HCT116 (cell line): ENCODE results near the gene NSUN3. TPM values are rescaled to one million over a fixed set of nuclear protein-coding genes. Genes with fewer than 3 reads are reported as not detected.

Experiments
- ATAC-seq: fragments of 200-7000 bp; cut with Tn5 transposase; 2 replicates; pipeline ENCODE4 v1.9.1; 2020; ENCODE audit warnings: mild to moderate bottlenecking, moderate library complexity
- BruUV-seq: library from RNA; stranded (reverse); fragments of 400-500 nt; replicated peaks from 2 replicates; lab custom pipeline; 2021; lab: Mats Ljungman, UMichigan
- CTCF ChIA-PET: fragments of 300-600 bp; sonication (Branson Sonifier 250); formaldehyde crosslinking; loops from one replicate; lab custom pipeline; 2021; ENCODE audit warnings: antibody characterized with exemption; lab: Charles Lee
- POLR2A ChIA-PET: fragments of 300-600, 350-600 bp; sonication (Branson Sonifier 250); formaldehyde crosslinking; loops from one replicate; lab custom pipeline; 2021; ENCODE audit warnings: antibody characterized with exemption; lab: Charles Lee
- RAD21 ChIA-PET, 2 experiments: fragments of 300-600 bp; sonication (Branson Sonifier 250); formaldehyde crosslinking; loops; one replicate each; lab custom pipeline; 2023; ENCODE audit warnings: low total read pairs in 2 of 2; ENCODE audit not compliant: uncharacterized antibody in 2 of 2, unreplicated experiment in 2 of 2, low non-redundant PET in 1 of 2; lab: Charles Lee
- DNase-seq: peaks from one replicate; pipeline ENCODE4 v3.0.0-alpha.2; 2010; ENCODE audit warnings: low read depth, low spot score
- H2AFZ ChIP-seq: fragments of 200-600 bp; shearing (Covaris generic), sonication (generic); 2 replicates; pipeline ENCODE4 v1.6.1; 2017; ENCODE audit warnings: low read depth, mixed run types, mixed read lengths, antibody characterized with exemption, low read length; ENCODE audit not compliant: poor library complexity, severe bottlenecking
- H3K27ac ChIP-seq: 2 replicates; pipeline ENCODE4 v1.5.1; 2012; ENCODE audit warnings: low read depth, low read length
- H3K27me3 ChIP-seq: fragments of 200-600 bp; sonication (generic); 2 replicates; pipeline ENCODE4 v1.6.1; 2016; ENCODE audit warnings: mixed run types, low read length, mixed read lengths; ENCODE audit not compliant: insufficient read depth
- H3K36me3 ChIP-seq, 2 experiments: fragments of 200-500 bp in 1 of 2; fragments of 200-600 bp in 1 of 2; sonication (Bioruptor generic) in 1 of 2; sonication (generic) in 1 of 2; 2 replicates each; pipeline versions ENCODE4 v1.5.1 to v1.6.1; 2014 to 2016; ENCODE audit warnings: low read length in 2 of 2, inconsistent platforms in 1 of 2, mixed read lengths in 1 of 2, mixed run types in 1 of 2; ENCODE audit not compliant: insufficient read depth in 2 of 2, control insufficient read depth in 1 of 2
- H3K4me1 ChIP-seq, 2 experiments: fragments of 200-600 bp in 1 of 2; sonication (generic) in 1 of 2; 2 replicates each; pipeline versions ENCODE4 v1.5.1 to v1.6.1; 2012 to 2017; ENCODE audit warnings: low read length in 2 of 2, inconsistent platforms in 1 of 2, mild to moderate bottlenecking in 1 of 2, mixed read lengths in 1 of 2, mixed run types in 1 of 2, moderate library complexity in 1 of 2; ENCODE audit not compliant: insufficient read depth in 2 of 2, control insufficient read depth in 1 of 2
- H3K4me2 ChIP-seq: fragments of 200-600 bp; sonication (generic); 2 replicates; pipeline ENCODE4 v1.6.1; 2017; ENCODE audit warnings: mixed run types, low read length, mixed read lengths
- H3K4me3 ChIP-seq, 2 experiments: fragments of 200-600 bp in 1 of 2; sonication (generic) in 1 of 2; replicated peaks in 1 of 2; 2 replicates each; pipeline ENCODE4 v1.5.1; 2011 to 2016; ENCODE audit warnings: low read length in 2 of 2, control low read depth in 1 of 2, low read depth in 1 of 2, mild to moderate bottlenecking in 1 of 2, mixed read lengths in 1 of 2, mixed run types in 1 of 2
- H3K79me2 ChIP-seq: fragments of 200-600 bp; sonication (generic); 2 replicates; pipeline ENCODE4 v1.6.1; 2017; ENCODE audit warnings: mild to moderate bottlenecking, mixed run types, low read length, moderate library complexity, mixed read lengths; ENCODE audit not compliant: insufficient read depth
- H3K9ac ChIP-seq: fragments of 200-600 bp; sonication (generic); 2 replicates; pipeline ENCODE4 v1.6.1; 2016; ENCODE audit warnings: low read length, mixed read lengths
- H3K9me2 ChIP-seq: fragments of 200-600 bp; sonication (generic), shearing (Covaris generic); 2 replicates; pipeline ENCODE4 v1.6.1; 2017; ENCODE audit warnings: mixed run types, mild to moderate bottlenecking, moderate library complexity; ENCODE audit not compliant: insufficient read depth
- H3K9me3 ChIP-seq, 2 experiments: fragments of 200-500 bp in 1 of 2; fragments of 200-600 bp in 1 of 2; sonication (Bioruptor generic) in 1 of 2; sonication (generic) in 1 of 2; 2 replicates each; pipeline ENCODE4 v1.6.1; 2014 to 2017; ENCODE audit warnings: low read length in 2 of 2, mixed read lengths in 2 of 2, inconsistent platforms in 1 of 2, low read depth in 1 of 2, mild to moderate bottlenecking in 1 of 2, mixed run types in 1 of 2, moderate library complexity in 1 of 2; ENCODE audit not compliant: control insufficient read depth in 1 of 2, insufficient read depth in 1 of 2
- H4K20me1 ChIP-seq: fragments of 200-600 bp; sonication (generic), shearing (Covaris generic); 2 replicates; pipeline ENCODE4 v1.6.1; 2017; ENCODE audit warnings: mixed run types, mild to moderate bottlenecking, moderate library complexity; ENCODE audit not compliant: insufficient read depth
- CBX3 ChIP-seq: IDR thresholded peaks from 2 replicates; pipeline ENCODE4 v1.6.1; 2012; ENCODE audit warnings: low read depth
- EGR1 ChIP-seq: IDR thresholded peaks from 2 replicates; pipeline ENCODE4 v1.6.1; 2012; ENCODE audit warnings: low read depth
- ELF1 ChIP-seq: IDR thresholded peaks from 2 replicates; pipeline ENCODE4 v1.6.1; 2012; ENCODE audit warnings: low read depth, borderline replicate concordance
- EZH2 ChIP-seq: fragments of 200-600 bp; sonication (generic); IDR thresholded peaks from 2 replicates; pipeline ENCODE4 v1.6.1; 2017; ENCODE audit warnings: antibody characterized with exemption, mixed run types
- EZH2phosphoT487 ChIP-seq: fragments of 200-600 bp; IDR thresholded peaks from 2 replicates; pipeline ENCODE4 v1.6.1; 2018; ENCODE audit warnings: antibody characterized with exemption, borderline replicate concordance
- FOSL1 ChIP-seq: IDR thresholded peaks from 2 replicates; pipeline ENCODE4 v1.6.1; 2012; ENCODE audit warnings: low read depth
- JUND ChIP-seq: IDR thresholded peaks from 2 replicates; pipeline ENCODE4 v1.6.1; 2012
- MAX ChIP-seq: IDR thresholded peaks from 2 replicates; pipeline ENCODE4 v1.6.1; 2012
- POLR2A ChIP-seq: IDR thresholded peaks from 2 replicates; pipeline ENCODE4 v1.7.0; 2011; ENCODE audit warnings: borderline replicate concordance; ENCODE audit not compliant: insufficient read depth, insufficient read length; ENCODE audit errors: extremely low read depth
- SIN3A ChIP-seq: IDR thresholded peaks from 2 replicates; pipeline ENCODE4 v1.6.1; 2012; ENCODE audit warnings: low read depth
- SP1 ChIP-seq: IDR thresholded peaks from 2 replicates; pipeline ENCODE4 v1.6.1; 2012; ENCODE audit warnings: low read depth
- TCF7L2 ChIP-seq: IDR thresholded peaks from 2 replicates; pipeline ENCODE4 v1.7.0; 2011; ENCODE audit warnings: borderline replicate concordance, inconsistent platforms; ENCODE audit not compliant: insufficient read depth, insufficient read length; ENCODE audit errors: extremely low read depth
- intact Hi-C: fragments of 100-400 bp; cut with micrococcal nuclease; formaldehyde crosslinking; loops from 2 replicates; pipeline ENCODE4 v1.10.0; 2022
- total RNA-seq: library from RNA; stranded (reverse); gene quantifications from one replicate; pipeline ENCODE4 v1.2.1, GENCODE V29; 2021; ENCODE audit not compliant: unreplicated experiment
- TF ChIP-seq, protein P1 (sequence below), 3 experiments: fragments of 200-600 bp in 1 of 3; sonication (generic) in 1 of 3; IDR thresholded peaks in 2 of 3; conservative IDR thresholded peaks in 1 of 3; 2 replicates each; pipeline ENCODE4 v1.5.1; 2012 to 2017; ENCODE audit warnings: low read depth in 2 of 3, low read length in 2 of 3, antibody characterized with exemption in 1 of 3, borderline replicate concordance in 1 of 3, control low read depth in 1 of 3, mild to moderate bottlenecking in 1 of 3, mixed read lengths in 1 of 3, mixed run types in 1 of 3, moderate library complexity in 1 of 3; ENCODE audit not compliant: insufficient read depth in 1 of 3
- TF ChIP-seq, protein P2 (sequence below): IDR thresholded peaks from 2 replicates; pipeline ENCODE4 v1.6.1; 2011; ENCODE audit warnings: mild to moderate bottlenecking, low read length, moderate library complexity; ENCODE audit not compliant: insufficient replicate concordance; ENCODE audit errors: extremely low read depth

Gene NSUN3
- total RNA-seq, 1 experiment from 2014 or later = 6.6 TPM

- TF ChIP-seq SIN3A (no peak), EGR1 (no peak)
- TF ChIP-seq, protein P1, sequence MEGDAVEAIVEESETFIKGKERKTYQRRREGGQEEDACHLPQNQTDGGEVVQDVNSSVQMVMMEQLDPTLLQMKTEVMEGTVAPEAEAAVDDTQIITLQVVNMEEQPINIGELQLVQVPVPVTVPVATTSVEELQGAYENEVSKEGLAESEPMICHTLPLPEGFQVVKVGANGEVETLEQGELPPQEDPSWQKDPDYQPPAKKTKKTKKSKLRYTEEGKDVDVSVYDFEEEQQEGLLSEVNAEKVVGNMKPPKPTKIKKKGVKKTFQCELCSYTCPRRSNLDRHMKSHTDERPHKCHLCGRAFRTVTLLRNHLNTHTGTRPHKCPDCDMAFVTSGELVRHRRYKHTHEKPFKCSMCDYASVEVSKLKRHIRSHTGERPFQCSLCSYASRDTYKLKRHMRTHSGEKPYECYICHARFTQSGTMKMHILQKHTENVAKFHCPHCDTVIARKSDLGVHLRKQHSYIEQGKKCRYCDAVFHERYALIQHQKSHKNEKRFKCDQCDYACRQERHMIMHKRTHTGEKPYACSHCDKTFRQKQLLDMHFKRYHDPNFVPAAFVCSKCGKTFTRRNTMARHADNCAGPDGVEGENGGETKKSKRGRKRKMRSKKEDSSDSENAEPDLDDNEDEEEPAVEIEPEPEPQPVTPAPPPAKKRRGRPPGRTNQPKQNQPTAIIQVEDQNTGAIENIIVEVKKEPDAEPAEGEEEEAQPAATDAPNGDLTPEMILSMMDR (IDR thresholded peaks at IDR 0.05 in 2 of 3, conservative IDR thresholded peaks at IDR 0.05 in 1 of 3; ENCODE audit: borderline replicate concordance in 1 of 3, insufficient read depth in 1 of 3, low read depth in 2 of 3, low read length in 2 of 3) = no peak
- intact Hi-C loops = no loop called here
- POLR2A ChIA-PET = no interaction called here
Observed at GRCh38 chr3:94175677-94176076, 112.8 kb downstream of the NSUN3 start.

GRCh38 chr3:94176988-94177745 lies 114.3 kb downstream of the NSUN3 start:
- H3K27ac ChIP-seq = no peak overlapping the region
- H3K4me3 ChIP-seq = no peak overlapping the region
- no peak overlapping the region for H3K4me2 ChIP-seq
- H3K36me3 ChIP-seq = no peaks in the 10 kb centered on the region
- intact Hi-C loops = no loop called here
- ATAC-seq (no peak), DNase-seq (no peak)
- no peaks in the 10 kb centered on the region for H3K9me3 ChIP-seq
- H2AFZ ChIP-seq = no peak overlapping the region
- H4K20me1 ChIP-seq = no peaks in the 10 kb centered on the region
- BruUV-seq = no TSS peak
- H3K9ac ChIP-seq = no peak overlapping the region
- 0 out of 2 replicates have a peak, but pooled peaks cover 8% of the 10 kb centered on the region for H3K27me3 ChIP-seq
- POLR2A ChIA-PET = interaction anchor here (0.8 kb wide), 1 partner anchor 114 kb away, joined by 3 read pairs; the partner anchor contains the start of genes DHFR2 and NSUN3
- peaks cover 0 to 5% of the 10 kb centered on the region in 2 experiments; a peak in 2 of 4 replicates for H3K4me1 ChIP-seq
- RAD21 ChIA-PET = no interaction called here
- H3K79me2 ChIP-seq = no peaks in the 10 kb centered on the region
- CTCF ChIA-PET = no interaction called here
- H3K9me2 ChIP-seq = no peaks in the 10 kb centered on the region
- no peak for TF ChIP-seq EZH2phosphoT487
- no peak for TF ChIP-seq JUND
- TF ChIP-seq POLR2A = no peak
- no peak for TF ChIP-seq ELF1
- TF ChIP-seq, protein P2, sequence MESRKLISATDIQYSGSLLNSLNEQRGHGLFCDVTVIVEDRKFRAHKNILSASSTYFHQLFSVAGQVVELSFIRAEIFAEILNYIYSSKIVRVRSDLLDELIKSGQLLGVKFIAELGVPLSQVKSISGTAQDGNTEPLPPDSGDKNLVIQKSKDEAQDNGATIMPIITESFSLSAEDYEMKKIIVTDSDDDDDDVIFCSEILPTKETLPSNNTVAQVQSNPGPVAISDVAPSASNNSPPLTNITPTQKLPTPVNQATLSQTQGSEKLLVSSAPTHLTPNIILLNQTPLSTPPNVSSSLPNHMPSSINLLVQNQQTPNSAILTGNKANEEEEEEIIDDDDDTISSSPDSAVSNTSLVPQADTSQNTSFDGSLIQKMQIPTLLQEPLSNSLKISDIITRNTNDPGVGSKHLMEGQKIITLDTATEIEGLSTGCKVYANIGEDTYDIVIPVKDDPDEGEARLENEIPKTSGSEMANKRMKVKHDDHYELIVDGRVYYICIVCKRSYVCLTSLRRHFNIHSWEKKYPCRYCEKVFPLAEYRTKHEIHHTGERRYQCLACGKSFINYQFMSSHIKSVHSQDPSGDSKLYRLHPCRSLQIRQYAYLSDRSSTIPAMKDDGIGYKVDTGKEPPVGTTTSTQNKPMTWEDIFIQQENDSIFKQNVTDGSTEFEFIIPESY = no peak
- TF ChIP-seq SP1 = no peak
- no peak for TF ChIP-seq TCF7L2
- no peak for TF ChIP-seq FOSL1
- TF ChIP-seq EZH2 = no peak
- no peak for TF ChIP-seq MAX
- no peak for TF ChIP-seq CBX3

More at GRCh38 chr3:94175677-94176076, 112.8 kb downstream of the NSUN3 start:
- Histone ChIP-seq H3K4me2 (no peak overlapping the region), H3K4me1 (peaks cover 0 to 5% of the 10 kb centered on the region in 2 experiments; a peak in 2 of 4 replicates), H3K79me2 (no peaks in the 10 kb centered on the region), H2AFZ (no peak overlapping the region), H4K20me1 (no peaks in the 10 kb centered on the region), H3K4me3 (no peak overlapping the region), H3K9me3 (no peaks in the 10 kb centered on the region), H3K9me2 (no peaks in the 10 kb centered on the region), H3K27ac (no peak overlapping the region), H3K36me3 (no peaks in the 10 kb centered on the region), H3K9ac (no peak overlapping the region), H3K27me3 (0 out of 2 replicates have a peak, but pooled peaks cover 8% of the 10 kb centered on the region)
- no TSS peak for BruUV-seq
- DNase-seq = no peak
- ATAC-seq = no peak
- ChIA-PET CTCF (no interaction called here), RAD21 (no interaction called here)
